Measurements from ENCODE around the gene UBE3D. TPM values are rescaled to one million over a fixed set of nuclear protein-coding genes. Genes with fewer than 3 reads are reported as not detected.

Gene UBE3D
- polyA plus RNA-seq, 1 donor (not counting 4 experiments of a cell fraction or from before 2014, with no cell fraction given) = 6.3 TPM

GRCh38 chr6:82957868-82958245, 107.8 kb downstream of the UBE3D start:
- Histone ChIP-seq H3K9me1 (ENCODE audit: control insufficient read depth, extremely low read depth, insufficient read depth, low read length) (no peaks in the 10 kb centered on the region), H3K9ac (ENCODE audit: control insufficient read depth, extremely low read depth, insufficient read depth, low read length) (no peak overlapping the region), H3K4me3 (ENCODE audit: control insufficient read depth in 2 of 3, extremely low read depth in 1 of 3, insufficient read depth in 2 of 3, low read depth in 1 of 3, low read length in 3 of 3) (no peak overlapping the region), H4K20me1 (ENCODE audit: control insufficient read depth, extremely low read depth, insufficient read depth, low read length) (no peaks in the 10 kb centered on the region), H2AFZ (ENCODE audit: control insufficient read depth, low read length) (no peak overlapping the region), H3K36me3 (ENCODE audit: control insufficient read depth in 2 of 2, extremely low read depth in 1 of 2, insufficient read depth in 2 of 2, low read length in 2 of 2) (no peaks in the 10 kb centered on the region), H3K4me2 (ENCODE audit: control insufficient read depth, extremely low read depth, insufficient read depth, low read depth, low read length) (no peak overlapping the region), H3K4me1 (ENCODE audit: control insufficient read depth, extremely low read depth, insufficient read depth, low read length) (peaks cover 14% of the 10 kb centered on the region), H3K9me3 (ENCODE audit: control insufficient read depth, low read depth, low read length) (no peaks in the 10 kb centered on the region), H3K27ac (ENCODE audit: control insufficient read depth, insufficient read depth, low read length) (no peak overlapping the region), H3K27me3 (ENCODE audit: control insufficient read depth, extremely low read depth, insufficient read depth, low read length) (no peaks in the 10 kb centered on the region), H3K79me2 (ENCODE audit: control insufficient read depth, insufficient read depth, low read length) (no peaks in the 10 kb centered on the region)
- no peak for FAIRE-seq
- dilution Hi-C loops (cut with MboI; ENCODE audit: extremely low pct_ligation_motif_present, low sequenced_read_pairs) = no loop called here
- TF ChIP-seq CTCF (optimal IDR thresholded peaks at IDR 0.05 in 1 of 3, IDR thresholded peaks at IDR 0.05 in 1 of 3, conservative IDR thresholded peaks at IDR 0.05 in 1 of 3; ENCODE audit: extremely low read depth in 1 of 3, insufficient read depth in 2 of 3, low read length in 3 of 3) = no peak
- no peak for DNase-seq (ENCODE audit: low read depth, low spot score)

GRCh38 chr6:82957171-82957867, 108.3 kb downstream of the UBE3D start:
- Histone ChIP-seq H2AFZ (ENCODE audit: control insufficient read depth, low read length) (no peak overlapping the region), H3K9me3 (ENCODE audit: control insufficient read depth, low read depth, low read length) (no peaks in the 10 kb centered on the region), H3K79me2 (ENCODE audit: control insufficient read depth, insufficient read depth, low read length) (no peaks in the 10 kb centered on the region), H3K9ac (ENCODE audit: control insufficient read depth, extremely low read depth, insufficient read depth, low read length) (no peak overlapping the region), H3K4me1 (ENCODE audit: control insufficient read depth, extremely low read depth, insufficient read depth, low read length) (peaks cover 15% of the 10 kb centered on the region), H3K9me1 (ENCODE audit: control insufficient read depth, extremely low read depth, insufficient read depth, low read length) (no peaks in the 10 kb centered on the region), H3K4me2 (ENCODE audit: control insufficient read depth, extremely low read depth, insufficient read depth, low read depth, low read length) (no peak overlapping the region), H3K27ac (ENCODE audit: control insufficient read depth, insufficient read depth, low read length) (no peak overlapping the region), H4K20me1 (ENCODE audit: control insufficient read depth, extremely low read depth, insufficient read depth, low read length) (no peaks in the 10 kb centered on the region), H3K36me3 (ENCODE audit: control insufficient read depth in 2 of 2, extremely low read depth in 1 of 2, insufficient read depth in 2 of 2, low read length in 2 of 2) (no peaks in the 10 kb centered on the region), H3K4me3 (ENCODE audit: control insufficient read depth in 2 of 3, extremely low read depth in 1 of 3, insufficient read depth in 2 of 3, low read depth in 1 of 3, low read length in 3 of 3) (no peak overlapping the region), H3K27me3 (ENCODE audit: control insufficient read depth, extremely low read depth, insufficient read depth, low read length) (no peaks in the 10 kb centered on the region)
- TF ChIP-seq EZH2 (IDR thresholded peaks at IDR 0.05; ENCODE audit: low read length) = no peak
- TF ChIP-seq CTCF (optimal IDR thresholded peaks at IDR 0.05 in 1 of 3, IDR thresholded peaks at IDR 0.05 in 1 of 3, conservative IDR thresholded peaks at IDR 0.05 in 1 of 3; ENCODE audit: extremely low read depth in 1 of 3, insufficient read depth in 2 of 3, low read length in 3 of 3) = no peak
- DNase-seq (ENCODE audit: low read depth, low spot score) (no peak), FAIRE-seq (no peak)
- dilution Hi-C loops (cut with MboI; ENCODE audit: extremely low pct_ligation_motif_present, low sequenced_read_pairs) = no loop called here

Measured in keratinocyte (primary cell).